GM12873 (cell line): Measurements from ENCODE around the gene TOGARAM2.

Experiments
- CTCF ChIP-seq: IDR thresholded peaks from 2 replicates; pipeline ENCODE4 v1.5.1; 2012; ENCODE audit warnings: low read depth, mild to moderate bottlenecking, moderate library complexity, low read length, control low read depth; ENCODE audit not compliant: insufficient read depth; ENCODE audit errors: missing control alignments

The TOGARAM2 gene

GRCh38 chr2:28960401-28960800 is 20.7 kb upstream of the TOGARAM2 start:
- TF ChIP-seq CTCF: no peak

- no peak for TF ChIP-seq CTCF
These were observed 18.6 kb upstream of the TOGARAM2 start for GRCh38 chr2:28962505-28962904.

- TF ChIP-seq CTCF: no peak
These were observed 10.5 kb upstream of the TOGARAM2 start for GRCh38 chr2:28970464-28971160.

- TF ChIP-seq CTCF: no peak
These were observed 8.2 kb upstream of the TOGARAM2 start for GRCh38 chr2:28972778-28973335.

- TF ChIP-seq CTCF: no peak
These were observed 6.8 kb upstream of the TOGARAM2 start for GRCh38 chr2:28974252-28974651.

- TF ChIP-seq CTCF: no peak
These were observed 5.4 kb upstream of the TOGARAM2 start for GRCh38 chr2:28975671-28976070.

- no peak for TF ChIP-seq CTCF
These were observed 4.5 kb upstream of the TOGARAM2 start for GRCh38 chr2:28976584-28976983.
